ENCODE measurements around the gene PRR30. TPM values are rescaled to one million over a fixed set of nuclear protein-coding genes. Genes with fewer than 3 reads are reported as not detected.

Gene PRR30
- total and polyA plus RNA-seq, 2 of the 4 experiments (the other 2 are of a cell fraction), result not detected

GRCh38 chr2:27122791-27123190 lies 16.4 kb downstream of the PRR30 start:
- H3K9ac ChIP-seq (ENCODE audit: low read depth, low read length), result no peak overlapping the region
- no peak overlapping the region for H4K8ac ChIP-seq (ENCODE audit: low read depth in 2 of 2, low read length in 2 of 2)
- H2BK15ac ChIP-seq (ENCODE audit: low read depth, low read length), result no peak overlapping the region
- POLR2A ChIA-PET (ENCODE audit: unreplicated experiment), result no interaction called here
- H2BK20ac ChIP-seq (ENCODE audit: low read depth, low read length), result no peak overlapping the region
- H3K27me3 ChIP-seq (ENCODE audit: control insufficient read depth, insufficient read depth, low read length), result peaks cover 53% of the 10 kb centered on the region
- no peak overlapping the region for H2AK5ac ChIP-seq (ENCODE audit: low read depth, low read length)
- no peaks in the 10 kb centered on the region for H4K20me1 ChIP-seq (ENCODE audit: insufficient read depth, low read length)
- no peak overlapping the region for H3K4ac ChIP-seq (ENCODE audit: low read depth, low read length)
- no peak overlapping the region for H4K91ac ChIP-seq (ENCODE audit: insufficient read depth, low read depth, low read length)
- dilution Hi-C loops (cut with HindIII; ENCODE audit: low sequenced_read_pairs, unreplicated experiment) (no loop called here), in situ Hi-C loops (cut with MboI; ENCODE audit: low sequenced_read_pairs) (no loop called here), intact Hi-C loops (cut with micrococcal nuclease) (no loop called here)
- 100% methylated on average over 1 of the region's 7 CpGs; no CpG with 5 or more reads in 1 of the 2 experiments for WGBS, 2 experiments (ENCODE audit: extremely low coverage in 2 of 2, insufficient read length in 1 of 2)
- BruUV-seq (replicated peaks), result no TSS peak
- H3K4me2 ChIP-seq (ENCODE audit: low read depth, low read length), result no peak overlapping the region
- H3K9me1 ChIP-seq (ENCODE audit: insufficient read depth, low read length), result peaks cover 4% of the 10 kb centered on the region; the same call in 1 of the 2 replicates
- H3K23ac ChIP-seq (ENCODE audit: low read depth, low read length), result no peak overlapping the region
- CTCF ChIA-PET, result no interaction called here
- H3K14ac ChIP-seq (replicated peaks; ENCODE audit: low read depth, low read length), result no peak overlapping the region
- H4K5ac ChIP-seq (ENCODE audit: low read depth, low read length), result no peak overlapping the region
- no peak overlapping the region for H2AK9ac ChIP-seq (replicated peaks; ENCODE audit: low read depth, low read length, poor library complexity)
- TF ChIP-seq CHD1 (IDR thresholded peaks at IDR 0.05; ENCODE audit: low read depth, low read length), result no peak
- no peak for TF ChIP-seq CEBPB (IDR thresholded peaks at IDR 0.05; ENCODE audit: low read depth, low read length)
- no peak for TF ChIP-seq MAZ (IDR thresholded peaks at IDR 0.05; ENCODE audit: borderline replicate concordance, low read depth, low read length)
- no peak for TF ChIP-seq USF2 (IDR thresholded peaks at IDR 0.05; ENCODE audit: low read depth, low read length)
- TF ChIP-seq SMC3 (IDR thresholded peaks at IDR 0.05; ENCODE audit: low read depth, low read length), result no peak
- TF ChIP-seq POLR2A (IDR thresholded peaks at IDR 0.05; ENCODE audit: low read depth, low read length), result no peak
- TF ChIP-seq FOS (IDR thresholded peaks at IDR 0.05; ENCODE audit: low read depth, low read length), result no peak
- TF ChIP-seq RAD21 (IDR thresholded peaks at IDR 0.05; ENCODE audit: low read length), result no peak
- no peak for TF ChIP-seq MAFK (IDR thresholded peaks at IDR 0.05; ENCODE audit: low read depth, low read length)
- no peak for TF ChIP-seq RCOR1 (IDR thresholded peaks at IDR 0.05; ENCODE audit: insufficient replicate concordance, low read length)
- TF ChIP-seq NFE2L2 (IDR thresholded peaks at IDR 0.05; ENCODE audit: low read depth, low read length), result no peak
- TF ChIP-seq MXI1 (IDR thresholded peaks at IDR 0.05; ENCODE audit: borderline replicate concordance, low read depth, low read length), result no peak
- no peak for TF ChIP-seq RFX5 (IDR thresholded peaks at IDR 0.05; ENCODE audit: low read depth, low read length)
- no peak for TF ChIP-seq BHLHE40 (IDR thresholded peaks at IDR 0.05; ENCODE audit: low read depth, low read length)
- TF ChIP-seq ELK1 (IDR thresholded peaks at IDR 0.05; ENCODE audit: borderline replicate concordance, low read depth, low read length), result no peak
- TF ChIP-seq CTCF (conservative IDR thresholded peaks at IDR 0.05; ENCODE audit: low read depth, low read length), result no peak
- no peak overlapping the region for H3K27ac ChIP-seq (ENCODE audit: insufficient read depth, low read length)
- no peak overlapping the region for H2BK5ac ChIP-seq (ENCODE audit: low read depth, low read length, poor library complexity, severe bottlenecking)
- no peaks in the 10 kb centered on the region for H3K79me1 ChIP-seq (ENCODE audit: low read depth in 1 of 2, low read length in 2 of 2)
- H3K18ac ChIP-seq (ENCODE audit: low read depth, low read length), result no peak overlapping the region
- H3K4me3 ChIP-seq (ENCODE audit: insufficient read depth, low read depth, low read length), result no peak overlapping the region
- peak overlapping the region; percentile 41 for H2AFZ ChIP-seq (replicated peaks; ENCODE audit: low read length, poor library complexity)
- H3K36me3 ChIP-seq (ENCODE audit: control insufficient read depth, insufficient read depth, low read length), result no peaks in the 10 kb centered on the region
- ATAC-seq (ENCODE audit: low read depth), result no peak
- H3K9me3 ChIP-seq (ENCODE audit: control insufficient read depth, insufficient read depth, low read length), result peaks cover 6% of the 10 kb centered on the region; the same call in 1 of the 2 replicates
- no peak overlapping the region for H2BK120ac ChIP-seq (ENCODE audit: low read depth, low read length)
- no peak overlapping the region for H3K56ac ChIP-seq (ENCODE audit: extremely low read depth, insufficient read depth, low read length)
- peaks cover 7% of the 10 kb centered on the region for H3K4me1 ChIP-seq (ENCODE audit: control insufficient read depth, insufficient read depth, low read length)
- no peak for DNase-seq

All from IMR-90 (cell line).